LNCaP clone FGC (cell line): ENCODE results near the gene TTLL6.
"Not testable (repeated sequence)": the region's sequence is repeated elsewhere in the genome, so short reads cannot be mapped to it uniquely, and the experiment has no call there.

Experiments used
- DNase-seq: peaks from one replicate; pipeline ENCODE4 v3.0.0-alpha.2; 2011; ENCODE audit warnings: low read depth
- H3K4me3 ChIP-seq: 2 replicates; pipeline ENCODE4 v1.5.1; 2011; ENCODE audit warnings: mild to moderate bottlenecking, low read depth, low read length, control low read depth
- TF ChIP-seq, protein P1 (sequence below): IDR thresholded peaks from 2 replicates; pipeline ENCODE4 v1.5.1; 2012; ENCODE audit warnings: mild to moderate bottlenecking; ENCODE audit not compliant: control insufficient read depth, insufficient read depth; ENCODE audit errors: extremely low read depth

Gene TTLL6

DNA sequence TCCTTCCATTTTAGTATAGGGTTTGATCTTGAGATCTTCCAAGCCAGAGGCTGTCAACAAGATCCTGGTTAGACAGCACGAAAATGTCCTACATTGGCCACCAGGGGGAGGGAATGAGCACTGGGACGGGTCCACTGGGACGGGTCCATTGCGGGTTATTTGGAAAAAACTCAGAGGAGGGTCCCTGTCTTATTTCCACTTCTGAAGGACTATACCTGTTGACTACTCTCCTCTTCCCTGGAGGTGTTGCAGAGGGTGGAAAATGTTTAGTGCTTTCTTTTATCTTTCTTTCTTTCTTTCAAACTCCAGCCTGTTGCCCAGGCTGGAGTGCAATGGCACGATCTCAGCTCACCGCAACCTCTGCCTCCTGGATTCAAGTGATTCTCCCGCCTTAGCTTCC lies 2.5 kb downstream of the TTLL6 start:
- no peak for DNase-seq
- no peak overlapping the region for H3K4me3 ChIP-seq
- TF ChIP-seq, protein P1, sequence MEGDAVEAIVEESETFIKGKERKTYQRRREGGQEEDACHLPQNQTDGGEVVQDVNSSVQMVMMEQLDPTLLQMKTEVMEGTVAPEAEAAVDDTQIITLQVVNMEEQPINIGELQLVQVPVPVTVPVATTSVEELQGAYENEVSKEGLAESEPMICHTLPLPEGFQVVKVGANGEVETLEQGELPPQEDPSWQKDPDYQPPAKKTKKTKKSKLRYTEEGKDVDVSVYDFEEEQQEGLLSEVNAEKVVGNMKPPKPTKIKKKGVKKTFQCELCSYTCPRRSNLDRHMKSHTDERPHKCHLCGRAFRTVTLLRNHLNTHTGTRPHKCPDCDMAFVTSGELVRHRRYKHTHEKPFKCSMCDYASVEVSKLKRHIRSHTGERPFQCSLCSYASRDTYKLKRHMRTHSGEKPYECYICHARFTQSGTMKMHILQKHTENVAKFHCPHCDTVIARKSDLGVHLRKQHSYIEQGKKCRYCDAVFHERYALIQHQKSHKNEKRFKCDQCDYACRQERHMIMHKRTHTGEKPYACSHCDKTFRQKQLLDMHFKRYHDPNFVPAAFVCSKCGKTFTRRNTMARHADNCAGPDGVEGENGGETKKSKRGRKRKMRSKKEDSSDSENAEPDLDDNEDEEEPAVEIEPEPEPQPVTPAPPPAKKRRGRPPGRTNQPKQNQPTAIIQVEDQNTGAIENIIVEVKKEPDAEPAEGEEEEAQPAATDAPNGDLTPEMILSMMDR: peak; percentile 78

DNA sequence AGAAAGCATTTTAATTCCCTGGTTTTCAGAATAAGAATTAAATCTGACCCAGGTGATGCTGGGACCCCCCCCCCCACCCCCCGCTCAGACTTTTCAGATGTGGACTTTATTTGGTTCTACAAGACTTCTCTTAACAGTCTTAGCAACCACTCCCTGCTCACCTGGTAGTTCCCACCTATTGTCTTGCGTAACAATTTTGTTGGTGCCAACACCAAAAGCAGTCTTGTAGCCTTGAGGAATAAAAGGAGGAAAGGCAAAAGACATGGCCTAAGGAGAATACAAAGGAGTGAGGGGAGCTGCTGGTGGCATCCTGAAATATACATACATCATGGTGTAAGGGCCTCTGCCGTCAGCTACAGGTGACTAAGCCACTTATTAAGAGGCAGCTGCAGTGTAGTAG lies 5.0 kb downstream of the TTLL6 start:
- TF ChIP-seq, protein P1: no peak
- no peak overlapping the region for H3K4me3 ChIP-seq
- no peak for DNase-seq

DNA sequence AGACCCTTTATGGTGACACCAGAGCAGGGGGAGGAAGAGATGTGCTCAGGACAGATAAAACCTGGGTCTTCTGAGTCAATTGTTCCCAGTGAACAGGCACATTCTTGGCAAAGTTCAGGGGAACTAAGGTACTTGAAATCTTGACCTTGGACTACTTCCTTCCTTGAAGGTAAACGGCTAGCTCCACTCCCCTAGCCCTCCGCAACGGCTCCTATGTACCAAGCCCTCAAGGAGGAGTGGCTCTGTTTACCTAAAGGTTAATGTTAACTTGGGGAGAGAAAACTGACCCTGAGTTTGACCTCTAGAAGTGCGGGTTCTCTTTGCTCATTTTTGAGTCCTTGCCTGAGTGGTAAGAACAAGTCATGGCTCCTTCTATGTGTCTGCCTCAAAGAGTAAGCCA lies 7.8 kb downstream of the TTLL6 start:
- H3K4me3 ChIP-seq: no peak overlapping the region
- DNase-seq: no peak
- TF ChIP-seq, protein P1: no peak

DNA sequence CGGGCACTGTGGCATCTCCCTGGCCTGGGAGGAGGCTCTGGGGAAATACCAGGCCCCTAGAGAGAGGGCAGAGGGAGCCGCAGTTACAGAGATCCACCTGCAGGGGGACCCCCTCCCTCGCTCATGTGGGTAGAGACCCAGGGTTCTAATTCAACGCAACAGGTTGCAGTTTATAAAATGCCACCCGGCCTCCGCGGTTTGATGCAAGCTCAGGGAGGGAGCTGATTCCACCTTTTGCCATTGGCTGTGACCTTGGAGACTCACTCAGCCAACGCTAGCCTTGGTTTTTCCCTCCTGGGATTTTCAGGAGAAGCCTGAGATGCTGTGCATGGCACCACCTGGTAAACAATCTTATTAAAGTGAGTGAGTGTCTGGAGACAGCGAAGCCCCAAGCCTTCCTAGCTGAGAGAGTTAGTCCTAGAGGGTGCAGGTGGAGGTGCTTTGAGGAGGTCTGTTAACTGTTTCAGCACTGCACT lies 12.1 kb downstream of the TTLL6 start:
- DNase-seq: no peak

DNA sequence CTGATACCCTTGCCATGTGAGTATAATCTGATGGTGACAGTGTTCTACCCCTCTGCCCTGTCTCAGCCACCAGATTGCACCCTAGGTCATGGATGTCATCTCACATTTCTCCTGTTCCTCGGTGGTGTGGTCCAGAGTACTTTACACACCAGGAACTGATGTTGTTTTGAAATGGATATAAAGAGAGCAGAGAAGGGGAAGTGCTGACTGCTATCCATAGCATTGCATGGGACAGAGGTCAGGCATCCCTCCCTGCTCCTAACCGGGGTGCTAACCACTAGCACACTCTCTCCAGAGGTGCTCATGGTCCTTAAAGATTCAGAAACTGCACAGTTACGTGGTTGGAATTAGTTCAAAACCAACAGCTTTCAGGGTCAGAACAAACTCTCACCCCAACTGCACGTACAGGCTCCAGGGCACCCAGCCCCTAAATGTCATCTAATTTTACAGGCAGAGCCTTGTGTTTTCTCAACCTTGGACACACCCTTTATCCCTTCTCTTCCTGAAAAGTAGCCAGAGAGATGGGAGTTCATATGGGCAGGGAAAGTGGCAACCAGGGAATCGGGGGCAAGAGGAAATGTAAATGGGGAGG lies 16.3 kb downstream of the TTLL6 start:
- no peak overlapping the region for H3K4me3 ChIP-seq
- TF ChIP-seq, protein P1: no peak
- DNase-seq: no peak

More for the DNA sequence above, 12.1 kb downstream of the TTLL6 start:
- no peak overlapping the region for H3K4me3 ChIP-seq
- TF ChIP-seq, protein P1: peak; percentile 79

DNA sequence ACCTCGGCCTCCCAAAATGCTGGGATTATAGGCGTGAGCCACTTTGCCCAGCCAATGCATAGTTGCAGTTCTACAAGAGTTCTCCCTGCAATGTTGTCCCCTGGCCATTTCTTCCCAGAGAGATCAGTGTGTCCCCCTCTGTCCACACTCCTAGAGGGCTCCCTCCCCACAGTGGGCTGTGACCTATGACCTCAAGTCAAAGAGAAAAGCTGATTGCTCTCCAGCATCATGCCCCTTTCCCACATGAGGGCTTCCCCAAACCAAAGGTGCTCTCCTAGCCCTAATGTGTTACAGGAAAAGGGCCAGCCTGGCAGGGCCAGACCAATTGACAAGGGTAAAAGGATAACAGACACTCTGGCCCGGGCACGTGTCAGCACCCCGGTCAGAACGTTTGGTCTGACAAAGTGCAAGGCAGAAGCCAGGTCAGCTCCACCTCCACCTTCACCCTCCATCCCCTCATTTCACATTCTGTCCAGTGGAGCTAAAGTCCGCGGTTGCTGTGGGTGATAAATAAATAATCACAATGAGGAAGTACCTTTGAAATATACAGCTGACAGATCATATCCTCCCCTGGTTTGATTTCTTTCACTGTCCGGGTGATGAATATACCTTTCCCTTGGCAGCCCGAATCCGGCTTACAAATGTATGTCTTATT lies 17.8 kb downstream of the TTLL6 start:
- TF ChIP-seq, protein P1: no peak
- no peak overlapping the region for H3K4me3 ChIP-seq
- no peak for DNase-seq

DNA sequence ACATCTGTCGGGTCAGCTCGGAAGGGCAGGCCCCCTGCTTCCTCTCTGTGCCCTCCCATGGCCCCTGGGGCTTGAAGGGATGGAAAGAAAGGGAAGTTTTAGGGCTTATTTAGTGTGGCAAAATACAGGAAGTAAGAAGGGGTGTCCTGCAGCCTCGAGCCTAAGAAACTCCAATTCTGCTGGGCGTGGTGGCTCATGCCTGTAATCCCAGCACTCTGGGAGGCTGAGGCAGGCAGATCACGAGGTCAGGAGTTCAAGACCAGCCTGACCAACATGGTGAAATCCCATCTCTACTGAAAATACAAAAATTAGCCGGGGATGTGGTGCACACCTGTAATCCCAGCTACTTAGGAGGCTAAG lies 20.9 kb downstream of the TTLL6 start:
- DNase-seq, H3K4me3 ChIP-seq: not testable (repeated sequence)
